Spleen (tissue), 11 donors: ENCODE results near the gene SH2D5. TPM values are rescaled to one million over a fixed set of nuclear protein-coding genes. Genes with fewer than 3 reads are reported as not detected.

Experiments used
- DNase-seq: peaks from one replicate; pipeline ENCODE4 v3.0.0-alpha.2; 2020
- H3K27ac ChIP-seq, 8 donors: fragments of 200-600 bp; sonication (generic) in 7 of 8; 1 replicate in 4 of 8; 2 replicates in 4 of 8; pipeline versions ENCODE4 v1.5.0 to v1.8.0; 2016 to 2021; ENCODE audit warnings: inconsistent platforms in 4 of 8, mild to moderate bottlenecking in 4 of 8, moderate library complexity in 1 of 8
- H3K27me3 ChIP-seq, 7 donors: fragments of 200-600 bp; sonication (generic) in 6 of 7; replicated peaks in 1 of 7; 1 replicate in 4 of 7; 2 replicates in 3 of 7; pipeline versions ENCODE4 v1.5.0 to v1.8.0; 2016 to 2021; ENCODE audit warnings: inconsistent platforms in 3 of 7, mild to moderate bottlenecking in 1 of 7
- H3K36me3 ChIP-seq, 6 donors: fragments of 200-600 bp; sonication (generic) in 5 of 6; 1 replicate in 4 of 6; 2 replicates in 2 of 6; pipeline versions ENCODE4 v1.5.0 to v1.8.0; 2016 to 2021; ENCODE audit warnings: inconsistent platforms in 2 of 6
- H3K4me1 ChIP-seq, 6 donors: fragments of 200-600 bp; sonication (generic) in 5 of 6; 1 replicate in 3 of 6; 2 replicates in 3 of 6; pipeline versions ENCODE4 v1.5.0 to v1.8.0; 2016 to 2021; ENCODE audit warnings: inconsistent platforms in 3 of 6
- H3K4me3 ChIP-seq, 8 donors: fragments of 200-600 bp; sonication (generic) in 7 of 8; 1 replicate in 4 of 8; 2 replicates in 4 of 8; pipeline versions ENCODE4 v1.5.0 to v1.8.0; 2016 to 2021; ENCODE audit warnings: inconsistent platforms in 4 of 8, mild to moderate bottlenecking in 4 of 8, moderate library complexity in 2 of 8
- H3K9me3 ChIP-seq, 8 donors: fragments of 200-600 bp; sonication (generic) in 7 of 8; 1 replicate in 4 of 8; 2 replicates in 4 of 8; pipeline versions ENCODE4 v1.5.0 to v1.8.0; 2016 to 2021; ENCODE audit warnings: inconsistent platforms in 4 of 8
- POLR2A ChIP-seq, 3 donors: fragments of 450-650 bp; IDR thresholded peaks; one replicate each; pipeline ENCODE4 v1.5.1; 2017; ENCODE audit warnings: antibody characterized with exemption in 3 of 3, mild to moderate bottlenecking in 1 of 3
- POLR2AphosphoS5 ChIP-seq, 3 donors: sonication (generic); formaldehyde crosslinking; IDR thresholded peaks; one replicate each; pipeline ENCODE4 v1.5.1; 2017; ENCODE audit warnings: antibody characterized with exemption in 3 of 3
- WGBS, 5 donors: extraction: QIAGEN DNeasy Blood & Tissue Kit in 3 of 5; methylation state at CpG; one replicate each; pipeline versions ENCODE4 v1.1.5 to v1.1.7; 2013 to 2018; 5-methylcytosine and 5-hydroxymethylcytosine counted together
- intact Hi-C: fragments of 100-400 bp; cut with DNase I; formaldehyde crosslinking; loops from one replicate; pipeline ENCODE4 v1.15.0; 2023; ENCODE audit warnings: low total_unique reads
- polyA plus RNA-seq, 3 donors: library from polyadenylated mRNA; stranded (reverse); fragments of 200-250 nt; gene quantifications; one replicate each; pipeline ENCODE4 v1.2.1, GENCODE V29; 2013
- total RNA-seq, 7 donors: library from RNA; depleted of rRNA in 3 of 7; stranded (reverse); fragments of >200 nt in 3 of 7; fragmentation: NEBNext Ultra II Directional in 4 of 7; extraction: Animal tissue kit (Norgen Biotek cat#: 25700) in 4 of 7; gene quantifications; one replicate each; pipeline versions ENCODE4 v1.1.0 to v1.2.1, GENCODE V29; 2016 to 2021
- TF ChIP-seq, protein P1 (sequence below), 11 experiments: fragments of 200-600 bp in 7 of 11; fragments of 450-650 bp in 4 of 11; sonication (generic) in 4 of 11; IDR thresholded peaks in 8 of 11; conservative IDR thresholded peaks in 3 of 11; 1 replicate in 7 of 11; 2 replicates in 4 of 11; pipeline versions ENCODE4 v1.4.0 to v1.8.0; 2016 to 2021; ENCODE audit warnings: antibody characterized with exemption in 11 of 11, inconsistent platforms in 4 of 11, mild to moderate bottlenecking in 1 of 11
- donor health status: healthy with polysubstance abuse.
- donor health status: DM: no; HTN: no; CAD: no; lungs with moderate emphysema.
- donor health status: DM: no; HTN: no; CAD: no.
- donor health status: Bipolar disorder and iron deficiency.
- donor health status: healthy.
- donor health status: DM: no; HTN: no; CAD: no.
- donor health status: DM: yes; HTN: yes; CAD: no.

Gene SH2D5
- total and polyA plus RNA-seq, 10 donors = 0.02 to 0.22 (median 0.05) TPM; not detected in 5

DNA sequence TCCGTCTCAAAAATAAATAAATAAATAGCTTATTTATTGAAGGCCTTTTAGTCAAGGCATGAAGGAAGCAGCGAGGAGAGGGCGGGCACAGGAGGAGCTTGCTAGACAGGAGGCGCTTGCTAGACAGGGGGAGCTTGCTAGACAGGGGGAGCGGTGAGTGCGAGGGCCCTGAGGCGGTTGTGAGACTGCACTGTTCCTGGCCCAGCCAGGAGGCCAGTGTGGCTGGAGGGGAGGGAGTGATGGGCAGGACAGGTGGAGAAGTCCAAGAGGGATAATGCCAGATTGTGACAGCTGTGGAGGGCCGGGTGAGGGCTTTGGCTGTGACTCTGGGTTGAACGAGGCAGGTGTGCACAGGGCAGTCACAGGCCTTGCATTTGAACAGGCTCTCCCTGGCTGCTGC, 32.9 kb downstream of the SH2D5 start:
- intact Hi-C loops = no loop called here

DNA sequence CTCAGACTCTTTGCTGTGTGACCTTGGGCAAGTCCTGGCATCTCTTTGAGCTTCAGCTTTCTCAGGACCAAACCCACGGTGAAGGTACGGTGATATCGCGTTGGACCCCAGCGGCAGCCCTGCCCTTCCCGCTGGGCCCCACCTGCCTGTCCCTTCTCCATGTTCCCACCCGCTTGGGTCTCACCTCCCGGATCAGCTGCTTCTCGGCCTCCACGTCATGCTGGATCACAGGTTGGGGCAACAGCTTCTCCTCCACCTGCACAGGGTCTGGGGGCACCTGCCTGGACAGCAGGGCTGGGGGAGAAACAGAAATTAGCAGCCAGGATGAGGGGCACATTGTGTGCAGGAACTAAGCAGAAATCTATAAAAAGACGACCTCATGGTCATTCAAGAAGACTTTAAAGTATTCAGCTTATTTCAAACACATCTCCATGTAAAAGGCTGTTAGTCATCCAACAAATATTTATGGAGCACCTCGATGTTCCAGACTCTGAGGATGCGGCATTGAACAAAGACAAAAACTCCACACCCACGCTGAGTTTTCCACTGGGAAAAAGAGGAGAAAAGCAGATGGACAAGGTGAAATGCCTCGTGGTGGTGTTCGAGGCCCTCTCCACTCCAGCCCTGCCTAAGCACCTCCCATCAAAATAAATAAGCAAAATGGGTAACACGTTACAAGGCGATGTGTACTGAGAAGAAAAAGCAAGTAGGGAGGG, 34.1 kb downstream of the SH2D5 start:
- Histone ChIP-seq H3K9me3 (no peaks in the 10 kb centered on the region), H3K4me3 (no peak overlapping the region), H3K4me1 (peaks cover 3 to 19% (median 12%) of the 10 kb centered on the region in 6 donors), H3K27me3 (no peaks in the 10 kb centered on the region), H3K36me3 (no peaks in the 10 kb centered on the region), H3K27ac (no peak overlapping the region)
- 86 to 93% (median 90%) methylated on average over 18 of the region's 18 CpGs for WGBS, 5 donors
- TF ChIP-seq, protein P1, sequence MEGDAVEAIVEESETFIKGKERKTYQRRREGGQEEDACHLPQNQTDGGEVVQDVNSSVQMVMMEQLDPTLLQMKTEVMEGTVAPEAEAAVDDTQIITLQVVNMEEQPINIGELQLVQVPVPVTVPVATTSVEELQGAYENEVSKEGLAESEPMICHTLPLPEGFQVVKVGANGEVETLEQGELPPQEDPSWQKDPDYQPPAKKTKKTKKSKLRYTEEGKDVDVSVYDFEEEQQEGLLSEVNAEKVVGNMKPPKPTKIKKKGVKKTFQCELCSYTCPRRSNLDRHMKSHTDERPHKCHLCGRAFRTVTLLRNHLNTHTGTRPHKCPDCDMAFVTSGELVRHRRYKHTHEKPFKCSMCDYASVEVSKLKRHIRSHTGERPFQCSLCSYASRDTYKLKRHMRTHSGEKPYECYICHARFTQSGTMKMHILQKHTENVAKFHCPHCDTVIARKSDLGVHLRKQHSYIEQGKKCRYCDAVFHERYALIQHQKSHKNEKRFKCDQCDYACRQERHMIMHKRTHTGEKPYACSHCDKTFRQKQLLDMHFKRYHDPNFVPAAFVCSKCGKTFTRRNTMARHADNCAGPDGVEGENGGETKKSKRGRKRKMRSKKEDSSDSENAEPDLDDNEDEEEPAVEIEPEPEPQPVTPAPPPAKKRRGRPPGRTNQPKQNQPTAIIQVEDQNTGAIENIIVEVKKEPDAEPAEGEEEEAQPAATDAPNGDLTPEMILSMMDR (IDR thresholded peaks at IDR 0.05 in 8 of 11, conservative IDR thresholded peaks at IDR 0.05 in 3 of 11) = no peak
- TF ChIP-seq POLR2AphosphoS5 (IDR thresholded peaks at IDR 0.05) = no peak
- TF ChIP-seq POLR2A (IDR thresholded peaks at IDR 0.05) = no peak
- no peak for DNase-seq
- intact Hi-C loops = no loop called here

More for the DNA sequence above, 32.9 kb downstream of the SH2D5 start:
- DNase-seq = no peak
- Histone ChIP-seq H3K4me3 (no peak overlapping the region), H3K9me3 (no peaks in the 10 kb centered on the region), H3K4me1 (peaks cover 3 to 19% (median 12%) of the 10 kb centered on the region in 6 donors), H3K27me3 (no peaks in the 10 kb centered on the region), H3K27ac (no peak overlapping the region), H3K36me3 (no peaks in the 10 kb centered on the region)
- WGBS, 5 donors = 85 to 94% (median 90%) methylated on average over 9 of the region's 9 CpGs
- TF ChIP-seq, protein P1 (IDR thresholded peaks at IDR 0.05 in 8 of 11, conservative IDR thresholded peaks at IDR 0.05 in 3 of 11) = no peak
- TF ChIP-seq POLR2AphosphoS5 (IDR thresholded peaks at IDR 0.05) (no peak), POLR2A (IDR thresholded peaks at IDR 0.05) (no peak)

DNA sequence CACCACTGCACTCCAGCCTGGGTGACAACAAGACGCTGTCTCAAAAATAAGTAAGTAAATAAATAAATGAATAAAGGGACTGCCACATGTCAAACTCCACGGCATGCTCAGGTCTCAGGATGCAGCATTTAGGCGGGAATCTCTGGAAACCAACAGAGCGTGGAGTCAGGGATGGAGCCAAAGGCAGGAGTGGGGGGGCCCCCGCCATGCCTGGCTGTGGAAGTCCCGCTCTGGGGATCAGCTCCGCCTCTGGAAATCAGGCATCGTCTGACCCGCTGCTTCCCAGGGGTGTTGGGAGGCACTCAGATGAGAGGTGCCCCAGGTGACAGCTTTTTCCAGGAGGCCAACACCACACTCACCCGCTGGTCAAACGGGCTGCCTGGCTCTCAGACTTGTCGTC, 34.9 kb downstream of the SH2D5 start:
- DNase-seq = no peak
- Histone ChIP-seq H3K9me3 (no peaks in the 10 kb centered on the region), H3K27me3 (no peaks in the 10 kb centered on the region), H3K36me3 (no peaks in the 10 kb centered on the region), H3K27ac (peak overlapping the region in 3 of 8 donors; percentile 81 to 86 (median 85)), H3K4me1 (peaks cover 3 to 19% (median 12%) of the 10 kb centered on the region in 6 donors), H3K4me3 (peak overlapping the region in 1 of 8 donors; percentile 50)
- TF ChIP-seq POLR2A (IDR thresholded peaks at IDR 0.05) (no peak), POLR2AphosphoS5 (IDR thresholded peaks at IDR 0.05) (no peak)
- TF ChIP-seq, protein P1 (IDR thresholded peaks at IDR 0.05 in 8 of 11, conservative IDR thresholded peaks at IDR 0.05 in 3 of 11) = no peak
- intact Hi-C loops = loop anchor here (2.0 kb wide), 1 partner anchor 497 kb away; no protein-coding TSS in a partner anchor
- 88 to 94% (median 93%) methylated on average over 11 to 12 of the region's 12 CpGs for WGBS, 5 donors
